ENCODE data around the gene LARGE1. TPM values are rescaled to one million over a fixed set of nuclear protein-coding genes. Genes with fewer than 3 reads are reported as not detected.

Gene LARGE1
- total RNA-seq, 1 experiment from 2014 or later, result 5.2 TPM

DNA sequence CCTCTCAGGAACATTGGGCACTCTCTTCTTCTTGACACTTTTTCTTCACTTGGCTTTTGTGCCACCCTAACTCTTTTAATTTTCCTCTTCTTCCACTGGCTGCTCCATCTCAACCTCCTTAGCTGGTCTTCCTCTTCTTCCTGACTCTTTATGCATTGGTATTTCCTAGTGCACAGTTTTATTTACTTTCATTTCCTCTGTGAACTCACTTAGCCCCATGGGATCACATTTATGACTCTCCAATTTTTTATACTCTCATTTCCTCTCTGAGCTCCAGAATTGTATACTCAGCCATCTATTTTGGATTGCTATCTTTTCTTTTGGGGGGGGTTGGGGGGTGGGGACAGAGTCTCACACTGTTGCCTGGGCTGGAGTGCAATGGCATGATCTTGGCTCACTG is 38.5 kb upstream of the LARGE1 start:
- CTCF ChIA-PET, result no interaction called here
- POLR2A ChIA-PET, result no interaction called here
- TF ChIP-seq, protein P1, sequence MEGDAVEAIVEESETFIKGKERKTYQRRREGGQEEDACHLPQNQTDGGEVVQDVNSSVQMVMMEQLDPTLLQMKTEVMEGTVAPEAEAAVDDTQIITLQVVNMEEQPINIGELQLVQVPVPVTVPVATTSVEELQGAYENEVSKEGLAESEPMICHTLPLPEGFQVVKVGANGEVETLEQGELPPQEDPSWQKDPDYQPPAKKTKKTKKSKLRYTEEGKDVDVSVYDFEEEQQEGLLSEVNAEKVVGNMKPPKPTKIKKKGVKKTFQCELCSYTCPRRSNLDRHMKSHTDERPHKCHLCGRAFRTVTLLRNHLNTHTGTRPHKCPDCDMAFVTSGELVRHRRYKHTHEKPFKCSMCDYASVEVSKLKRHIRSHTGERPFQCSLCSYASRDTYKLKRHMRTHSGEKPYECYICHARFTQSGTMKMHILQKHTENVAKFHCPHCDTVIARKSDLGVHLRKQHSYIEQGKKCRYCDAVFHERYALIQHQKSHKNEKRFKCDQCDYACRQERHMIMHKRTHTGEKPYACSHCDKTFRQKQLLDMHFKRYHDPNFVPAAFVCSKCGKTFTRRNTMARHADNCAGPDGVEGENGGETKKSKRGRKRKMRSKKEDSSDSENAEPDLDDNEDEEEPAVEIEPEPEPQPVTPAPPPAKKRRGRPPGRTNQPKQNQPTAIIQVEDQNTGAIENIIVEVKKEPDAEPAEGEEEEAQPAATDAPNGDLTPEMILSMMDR (IDR thresholded peaks at IDR 0.05; ENCODE audit: unreplicated experiment), result no peak
- Mint-ChIP-seq H3K36me3 (ENCODE audit: insufficient read depth, unreplicated experiment) (no peaks in the 10 kb centered on the region), H3K27ac (ENCODE audit: low read depth, unreplicated experiment) (no peak overlapping the region), H3K4me1 (ENCODE audit: insufficient read depth, unreplicated experiment) (no peaks in the 10 kb centered on the region), H3K9me3 (ENCODE audit: unreplicated experiment) (no peaks in the 10 kb centered on the region), H3K4me3 (ENCODE audit: unreplicated experiment) (no peak overlapping the region), H3K27me3 (ENCODE audit: insufficient read depth, unreplicated experiment) (no peaks in the 10 kb centered on the region)
- no TSS peak for BruUV-seq (replicated peaks)
- DNase-seq (ENCODE audit: unreplicated experiment), result no peak
- intact Hi-C loops (cut with micrococcal nuclease), result no loop called here

DNA sequence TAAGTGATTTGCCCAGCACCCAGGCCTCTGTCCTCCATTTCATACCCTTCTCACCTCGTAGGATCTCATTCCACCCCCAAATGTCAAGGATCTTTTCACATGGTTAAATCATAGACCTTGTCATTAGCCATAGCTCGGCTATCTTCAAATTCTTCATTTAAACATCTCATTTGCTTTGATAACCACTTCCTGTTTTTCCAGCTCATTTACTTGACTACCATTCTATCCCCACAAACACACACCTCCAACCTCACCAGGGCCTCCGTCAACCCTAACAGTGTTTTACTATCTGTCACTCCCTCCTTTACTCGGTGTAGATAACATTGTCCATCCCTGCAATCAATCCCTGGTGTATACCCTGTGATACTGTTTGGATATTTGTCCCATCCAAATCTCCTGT is 36.8 kb upstream of the LARGE1 start:
- ChIA-PET POLR2A (interaction anchor here (0.6 kb wide), 2 partner anchors 326 to 572 kb away, joined by 3 to 4 read pairs; no protein-coding TSS in a partner anchor), CTCF (interaction anchor here (0.6 to 2.0 kb wide), 2 partner anchors 10 to 364 kb away, joined by 3 to 5 read pairs; no protein-coding TSS in a partner anchor)
- BruUV-seq (replicated peaks), result no TSS peak
- Mint-ChIP-seq H3K4me3 (ENCODE audit: unreplicated experiment) (no peak overlapping the region), H3K27me3 (ENCODE audit: insufficient read depth, unreplicated experiment) (no peaks in the 10 kb centered on the region), H3K36me3 (ENCODE audit: insufficient read depth, unreplicated experiment) (no peaks in the 10 kb centered on the region), H3K4me1 (ENCODE audit: insufficient read depth, unreplicated experiment) (no peaks in the 10 kb centered on the region), H3K9me3 (ENCODE audit: unreplicated experiment) (peaks cover 13% of the 10 kb centered on the region), H3K27ac (ENCODE audit: low read depth, unreplicated experiment) (no peak overlapping the region)
- TF ChIP-seq, protein P1 (IDR thresholded peaks at IDR 0.05; ENCODE audit: unreplicated experiment), result no peak
- no peak for DNase-seq (ENCODE audit: unreplicated experiment)
- intact Hi-C loops (cut with micrococcal nuclease), result no loop called here

DNA sequence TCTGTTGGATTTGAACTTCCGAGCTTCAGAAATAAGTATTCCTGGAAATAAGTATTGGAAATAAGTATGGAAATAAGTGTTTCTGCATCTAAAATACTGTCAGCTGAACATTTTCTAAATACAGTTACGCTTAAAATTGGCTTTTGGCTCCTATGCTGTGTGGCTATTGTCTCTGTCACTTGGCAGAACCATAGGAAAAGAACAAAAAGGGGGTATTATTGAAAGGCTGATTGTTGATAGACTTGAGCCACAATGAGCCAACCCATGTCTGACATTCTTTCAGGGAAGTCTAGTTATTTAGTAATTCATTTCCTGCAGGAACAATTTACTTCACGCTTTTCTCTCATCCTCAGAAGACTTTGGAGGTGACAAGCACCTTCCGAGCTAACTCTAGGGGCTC is 32.5 kb upstream of the LARGE1 start:
- ChIA-PET CTCF (interaction anchor here (0.6 kb wide), 1 partner anchor 1198 kb away, joined by 5 read pairs; no protein-coding TSS in a partner anchor), POLR2A (no interaction called here)
- no peak overlapping the region for H3K27ac Mint-ChIP-seq (ENCODE audit: low read depth, unreplicated experiment)
- no peaks in the 10 kb centered on the region for H3K4me1 Mint-ChIP-seq (ENCODE audit: insufficient read depth, unreplicated experiment)
- no peaks in the 10 kb centered on the region for H3K27me3 Mint-ChIP-seq (ENCODE audit: insufficient read depth, unreplicated experiment)
- DNase-seq (ENCODE audit: unreplicated experiment), result no peak
- H3K36me3 Mint-ChIP-seq (ENCODE audit: insufficient read depth, unreplicated experiment), result no peaks in the 10 kb centered on the region
- BruUV-seq (replicated peaks), result no TSS peak
- TF ChIP-seq, protein P1 (IDR thresholded peaks at IDR 0.05; ENCODE audit: unreplicated experiment), result no peak
- intact Hi-C loops (cut with micrococcal nuclease), result no loop called here
- peaks cover 21% of the 10 kb centered on the region for H3K9me3 Mint-ChIP-seq (ENCODE audit: unreplicated experiment)
- no peak overlapping the region for H3K4me3 Mint-ChIP-seq (ENCODE audit: unreplicated experiment)

DNA sequence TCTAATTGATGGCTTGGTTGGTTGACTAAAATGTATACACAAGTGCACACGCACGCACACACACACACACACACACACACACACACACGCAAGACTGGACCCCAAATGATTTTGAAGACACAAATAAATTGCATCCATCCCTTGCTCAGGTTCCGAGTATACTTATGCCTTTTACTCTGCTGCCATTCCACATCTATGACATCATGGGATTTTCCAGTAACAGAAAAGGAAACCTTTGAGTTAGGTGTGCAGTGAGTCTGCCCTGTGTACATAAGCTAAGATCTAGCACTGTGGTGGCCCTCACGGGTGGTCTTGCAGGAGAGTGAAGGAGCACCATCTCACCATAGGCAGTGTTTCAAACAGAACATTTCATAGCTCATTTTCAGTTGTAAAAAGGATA is 20.5 kb upstream of the LARGE1 start:
- CTCF ChIA-PET, result interaction anchor here (0.6 to 2.5 kb wide), 3 partner anchors 13 to 170 kb away, joined by 3 to 11 read pairs (median 4); no protein-coding TSS in a partner anchor
- BruUV-seq (replicated peaks), result no TSS peak

More for the DNA sequence above, 20.5 kb upstream of the LARGE1 start:
- no peak for DNase-seq (ENCODE audit: unreplicated experiment)
- Mint-ChIP-seq H3K4me3 (ENCODE audit: unreplicated experiment) (no peak overlapping the region), H3K36me3 (ENCODE audit: insufficient read depth, unreplicated experiment) (no peaks in the 10 kb centered on the region), H3K9me3 (ENCODE audit: unreplicated experiment) (peaks cover 7% of the 10 kb centered on the region), H3K27me3 (ENCODE audit: insufficient read depth, unreplicated experiment) (no peaks in the 10 kb centered on the region), H3K4me1 (ENCODE audit: insufficient read depth, unreplicated experiment) (no peaks in the 10 kb centered on the region), H3K27ac (ENCODE audit: low read depth, unreplicated experiment) (no peak overlapping the region)
- intact Hi-C loops (cut with micrococcal nuclease), result no loop called here
- TF ChIP-seq, protein P1 (IDR thresholded peaks at IDR 0.05; ENCODE audit: unreplicated experiment), result no peak
- POLR2A ChIA-PET, result interaction anchor here (1.3 kb wide), 1 partner anchor 26 kb away, joined by 3 read pairs; no protein-coding TSS in a partner anchor

Data from MCF 10A (cell line).